Activated effector memory CD4-positive, alpha-beta T cell treated with anti-CD3 and anti-CD28 coated beads, Interleukin-2, amount 50 U/mL, for 16 hours (primary cell): ENCODE measurements around the gene KRT35.

Experiments used
- DNase-seq: peaks from one replicate; pipeline ENCODE4 v3.0.0-alpha.2; 2020

KRT35 gene

GRCh38 chr17:41486809-41487530 is 6.0 kb upstream of the KRT35 start:
- DNase-seq: peak; percentile 72

- no peak for DNase-seq
Observed at GRCh38 chr17:41486316-41486715, 5.4 kb upstream of the KRT35 start.

- no peak for DNase-seq
Observed at GRCh38 chr17:41484920-41485904, 4.3 kb upstream of the KRT35 start.

GRCh38 chr17:41483991-41484826 is 3.3 kb upstream of the KRT35 start:
- DNase-seq: no peak

GRCh38 chr17:41483531-41483930 is 2.6 kb upstream of the KRT35 start:
- DNase-seq: no peak

- DNase-seq: no peak
Observed at GRCh38 chr17:41480581-41480980, 370 bp downstream of the KRT35 start.

- DNase-seq: no peak
Observed at GRCh38 chr17:41480136-41480535, 815 bp downstream of the KRT35 start.

GRCh38 chr17:41478237-41478636 is 2.7 kb downstream of the KRT35 start:
- no peak for DNase-seq

GRCh38 chr17:41476866-41477815 is 3.8 kb downstream of the KRT35 start:
- no peak for DNase-seq

GRCh38 chr17:41475421-41475820 is 5.5 kb downstream of the KRT35 start:
- DNase-seq: no peak

GRCh38 chr17:41474863-41475262 is 6.1 kb downstream of the KRT35 start:
- DNase-seq: no peak

GRCh38 chr17:41468346-41468745 is 12.6 kb downstream of the KRT35 start:
- no peak for DNase-seq

GRCh38 chr17:41467561-41467960 is 13.4 kb downstream of the KRT35 start:
- no peak for DNase-seq

- DNase-seq: no peak
Observed at GRCh38 chr17:41466988-41467387, 14.0 kb downstream of the KRT35 start, which contains the start of gene KRT32. TSS of gene KRT32 (minus strand) at chr17:41467386. CDS start at chr17:41467325, 61 bp downstream.

GRCh38 chr17:41464682-41465081 is 16.3 kb downstream of the KRT35 start:
- no peak for DNase-seq

- DNase-seq: no peak
Observed at GRCh38 chr17:41464173-41464572, 16.8 kb downstream of the KRT35 start.

GRCh38 chr17:41463746-41464145 is 17.2 kb downstream of the KRT35 start:
- no peak for DNase-seq

- no peak for DNase-seq
Observed at GRCh38 chr17:41462705-41463104, 18.2 kb downstream of the KRT35 start.

- no peak for DNase-seq
Observed at GRCh38 chr17:41457676-41458075, 23.3 kb downstream of the KRT35 start.

- no peak for DNase-seq
Observed at GRCh38 chr17:41456204-41456603, 24.7 kb downstream of the KRT35 start.

- DNase-seq: no peak
Observed at GRCh38 chr17:41455236-41455635, 25.7 kb downstream of the KRT35 start.

- no peak for DNase-seq
Observed at GRCh38 chr17:41453066-41453465, 27.9 kb downstream of the KRT35 start.
